K562 (cell line): Measurements from ENCODE around the gene ERVH48-1. TPM values are rescaled to one million over a fixed set of nuclear protein-coding genes. Genes with fewer than 3 reads are reported as not detected.

ENCODE experiments used
- GATAD2A ChIP-seq: fragments of 450-650 bp; IDR thresholded peaks from 2 replicates; pipeline ENCODE4 v1.6.1; 2017
- KDM5B ChIP-seq: fragments of 200-600 bp; sonication (generic); IDR thresholded peaks from 2 replicates; pipeline ENCODE4 v1.6.1; 2012; ENCODE audit warnings: low read depth, mild to moderate bottlenecking, moderate library complexity, low read length, control low read depth, inconsistent platforms; ENCODE audit not compliant: insufficient replicate concordance
- KLF10 ChIP-seq: fragments of 250-450 bp; sonication (Bioruptor Pico); IDR thresholded peaks from 2 replicates; pipeline ENCODE4 v1.6.1; 2021; ENCODE audit warnings: matching md5 sums
- LCOR ChIP-seq: sonication (generic); formaldehyde crosslinking; IDR thresholded peaks from 2 replicates; pipeline ENCODE4 v1.8.0; 2022; ENCODE audit warnings: mild to moderate bottlenecking, missing genetic modification reagents
- MYC ChIP-seq, 2 experiments: fragments of 250-450 bp in 1 of 2; sonication (Bioruptor Pico) in 1 of 2; IDR thresholded peaks; 2 replicates each; pipeline versions ENCODE4 v1.5.1 to v1.6.1; 2012 to 2021; ENCODE audit warnings: low read depth in 2 of 2, borderline replicate concordance in 1 of 2, improper control_type of control experiment in 1 of 2, low read length in 1 of 2, mild to moderate bottlenecking in 1 of 2, moderate library complexity in 1 of 2
- RB1 ChIP-seq: fragments of 450-650 bp; IDR thresholded peaks from 2 replicates; pipeline ENCODE4 v1.6.1; 2017; ENCODE audit warnings: low read depth, mild to moderate bottlenecking
- SIX5 ChIP-seq, 2 experiments: IDR thresholded peaks; 2 replicates each; pipeline ENCODE4 v1.6.1; 2011; ENCODE audit warnings: low read length in 2 of 2, borderline replicate concordance in 1 of 2, low read depth in 1 of 2, mild to moderate bottlenecking in 1 of 2, moderate library complexity in 1 of 2; ENCODE audit not compliant: insufficient read depth in 1 of 2
- TAF7 ChIP-seq: fragments of 450-650 bp; IDR thresholded peaks from 2 replicates; pipeline ENCODE4 v1.6.1; 2016; ENCODE audit warnings: missing genetic modification characterization, missing compliant biosample characterization
- TOE1 ChIP-seq, 2 experiments: fragments of 450-650 bp in 1 of 2; sonication (generic) in 1 of 2; formaldehyde crosslinking in 1 of 2; IDR thresholded peaks; 2 replicates each; pipeline versions ENCODE4 v1.7.1 to v1.8.0; 2016 to 2022; ENCODE audit warnings: borderline replicate concordance in 2 of 2, mild to moderate bottlenecking in 2 of 2, antibody characterized with exemption in 1 of 2, inconsistent platforms in 1 of 2, low read depth in 1 of 2, missing genetic modification reagents in 1 of 2, moderate library complexity in 1 of 2
- ZNF318 ChIP-seq, 2 experiments: fragments of 450-650 bp; IDR thresholded peaks; 2 replicates each; pipeline ENCODE4 v1.6.1; 2016; ENCODE audit warnings: mild to moderate bottlenecking in 2 of 2, borderline replicate concordance in 1 of 2, low read depth in 1 of 2, moderate library complexity in 1 of 2
- ZNF57 ChIP-seq: fragments of 450-650 bp; formaldehyde crosslinking; IDR thresholded peaks from 2 replicates; pipeline ENCODE4 v1.4.0; 2020; ENCODE audit warnings: mild to moderate bottlenecking, moderate library complexity
- polyA plus RNA-seq, 8 experiments: library from polyadenylated mRNA; depleted of rRNA in 4 of 8; stranded (reverse) in 5 of 8; unstranded in 3 of 8; fragments of >200 nt; fragmentation: Nextera tagmentation in 2 of 8; fragmentation: Illumina TruSeq in 1 of 8; extraction: Ambion mirVana in 2 of 8; extraction: Trizol in 1 of 8; gene quantifications; 2 replicates each; pipeline versions ENCODE4 v1.2.1 to v1.2.3, GENCODE V29; 2011 to 2014; ENCODE audit warnings: inconsistent platforms in 1 of 8, missing spikeins in 1 of 8
- total RNA-seq, 7 experiments: library from RNA; depleted of rRNA in 6 of 7; stranded (reverse); fragments of >200 nt in 6 of 7; fragmentation: Illumina TruSeq in 2 of 7; extraction: Trizol in 2 of 7; gene quantifications; 2 replicates each; pipeline versions ENCODE4 v1.2.1 to v1.2.3, GENCODE V29; 2011 to 2021; ENCODE audit warnings: low replicate concordance in 1 of 7
- TF ChIP-seq, protein P1 (sequence below): fragments of 200-800 bp; sonication (Bioruptor generic); IDR thresholded peaks from 2 replicates; pipeline ENCODE4 v1.6.1; 2017; ENCODE audit warnings: missing genetic modification characterization, missing compliant biosample characterization
- TF ChIP-seq, protein P2 (sequence below): sonication (generic); formaldehyde crosslinking; IDR thresholded peaks from 2 replicates; pipeline ENCODE4 v1.8.1; 2023; ENCODE audit warnings: mild to moderate bottlenecking, missing genetic modification reagents, moderate library complexity

ERVH48-1 gene
- total and polyA plus RNA-seq, 9 of the 15 experiments (the other 6 are each of a cell fraction or from before 2014, with no cell fraction given) = 0.08 to 0.49 (median 0.16) TPM; not detected in 3

DNA sequence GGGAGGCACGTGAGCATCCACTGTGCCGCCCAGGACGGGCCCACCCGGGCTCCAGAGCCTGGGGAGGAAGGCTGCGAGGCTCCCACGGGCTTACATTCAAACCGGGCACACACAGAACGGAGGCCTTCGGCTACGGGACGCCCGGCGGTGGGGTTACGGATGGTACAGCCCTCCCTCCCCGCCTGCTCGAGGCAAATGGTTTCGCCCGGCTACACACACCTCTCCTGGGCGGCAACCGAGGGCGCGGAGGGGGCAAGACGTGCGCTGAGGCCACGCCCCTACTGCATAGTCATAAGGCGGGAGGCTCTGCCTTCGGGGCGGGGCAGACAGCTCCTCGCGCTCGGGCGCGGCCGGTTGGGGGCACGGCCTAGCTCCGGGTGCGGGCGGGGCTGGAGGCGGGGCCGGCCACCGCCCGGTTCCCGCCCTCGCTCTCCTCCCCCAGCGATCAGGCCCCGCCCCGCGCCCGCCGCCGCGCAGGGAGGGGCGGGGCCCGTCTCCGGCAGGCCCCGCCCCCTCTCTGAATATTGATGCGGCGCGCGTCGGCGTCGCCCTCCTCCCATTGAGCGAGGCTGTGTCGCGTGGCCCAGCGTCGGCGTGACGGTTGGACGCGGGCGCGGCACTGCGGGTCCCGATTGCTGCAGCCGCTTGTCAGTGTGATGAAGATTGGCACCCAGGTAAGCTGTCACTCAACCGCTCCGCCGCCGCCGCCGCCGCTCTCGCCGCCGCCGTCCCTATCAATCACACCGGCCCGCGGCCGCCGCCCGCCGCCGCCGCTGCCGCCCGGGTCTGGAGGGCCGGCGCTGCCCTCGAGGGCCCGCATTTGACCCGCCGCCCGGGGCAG lies 48.8 kb upstream of the ERVH48-1 start, which contains the start of gene PKNOX1 (continued):
- no peak for TF ChIP-seq ZNF318 (IDR thresholded peaks at IDR 0.05; ENCODE audit: borderline replicate concordance in 1 of 2, low read depth in 1 of 2)
- TF ChIP-seq, protein P1, sequence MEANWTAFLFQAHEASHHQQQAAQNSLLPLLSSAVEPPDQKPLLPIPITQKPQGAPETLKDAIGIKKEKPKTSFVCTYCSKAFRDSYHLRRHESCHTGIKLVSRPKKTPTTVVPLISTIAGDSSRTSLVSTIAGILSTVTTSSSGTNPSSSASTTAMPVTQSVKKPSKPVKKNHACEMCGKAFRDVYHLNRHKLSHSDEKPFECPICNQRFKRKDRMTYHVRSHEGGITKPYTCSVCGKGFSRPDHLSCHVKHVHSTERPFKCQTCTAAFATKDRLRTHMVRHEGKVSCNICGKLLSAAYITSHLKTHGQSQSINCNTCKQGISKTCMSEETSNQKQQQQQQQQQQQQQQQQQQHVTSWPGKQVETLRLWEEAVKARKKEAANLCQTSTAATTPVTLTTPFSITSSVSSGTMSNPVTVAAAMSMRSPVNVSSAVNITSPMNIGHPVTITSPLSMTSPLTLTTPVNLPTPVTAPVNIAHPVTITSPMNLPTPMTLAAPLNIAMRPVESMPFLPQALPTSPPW = peak; percentile 77
- TF ChIP-seq SIX5 (IDR thresholded peaks at IDR 0.05; ENCODE audit: borderline replicate concordance in 1 of 2, insufficient read depth in 1 of 2, low read depth in 1 of 2, low read length in 2 of 2) = peak; percentile 48 to 55; a peak in 3 of 4 replicates
- TF ChIP-seq KLF10 = no peak
- TF ChIP-seq LCOR (CRISPR knock-in tag) = peak; percentile 89
- TF ChIP-seq MYC (IDR thresholded peaks at IDR 0.05; ENCODE audit: low read depth, low read length) = peak; percentile 8
- TF ChIP-seq MYC (CRISPR knock-in tag; IDR thresholded peaks at IDR 0.05; ENCODE audit: borderline replicate concordance, low read depth) = no peak; the same call in 1 of the 2 replicates
- TF ChIP-seq TAF7 = no peak
- TF ChIP-seq GATAD2A = 0 out of 2 replicates have a peak, but pooled peaks have one; percentile 57
- TF ChIP-seq, protein P2, sequence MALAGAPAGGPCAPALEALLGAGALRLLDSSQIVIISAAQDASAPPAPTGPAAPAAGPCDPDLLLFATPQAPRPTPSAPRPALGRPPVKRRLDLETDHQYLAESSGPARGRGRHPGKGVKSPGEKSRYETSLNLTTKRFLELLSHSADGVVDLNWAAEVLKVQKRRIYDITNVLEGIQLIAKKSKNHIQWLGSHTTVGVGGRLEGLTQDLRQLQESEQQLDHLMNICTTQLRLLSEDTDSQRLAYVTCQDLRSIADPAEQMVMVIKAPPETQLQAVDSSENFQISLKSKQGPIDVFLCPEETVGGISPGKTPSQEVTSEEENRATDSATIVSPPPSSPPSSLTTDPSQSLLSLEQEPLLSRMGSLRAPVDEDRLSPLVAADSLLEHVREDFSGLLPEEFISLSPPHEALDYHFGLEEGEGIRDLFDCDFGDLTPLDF (CRISPR knock-in tag) = peak; percentile 85; the same call in 1 of the 2 replicates
- peak; percentile 77; the same call in 1 of the 2 replicates for TF ChIP-seq ZNF57 (CRISPR knock-in tag)
- TF ChIP-seq KDM5B = peak; percentile 22
- TF ChIP-seq TOE1 (IDR thresholded peaks at IDR 0.05; ENCODE audit: borderline replicate concordance) = peak; percentile 95
- TF ChIP-seq TOE1 (CRISPR knock-in tag; IDR thresholded peaks at IDR 0.05; ENCODE audit: borderline replicate concordance, low read depth) = no peak
- TF ChIP-seq RB1 = peak; percentile 84
